RPMI7951 (cell line): ENCODE data around the gene PIR. TPM values are rescaled to one million over a fixed set of nuclear protein-coding genes. Genes with fewer than 3 reads are reported as not detected.

Source experiments
- DNase-seq: peaks from one replicate; pipeline ENCODE4 v3.0.0-alpha.2; 2012; ENCODE audit warnings: low read depth
- total RNA-seq: library from RNA; depleted of rRNA; stranded (reverse); fragments of >200 nt; shearing (Covaris generic); gene quantifications from 2 replicates; pipeline ENCODE4 v1.2.3, GENCODE V29; 2014; rRNA removed

Gene PIR
- total RNA-seq, 1 experiment from 2014 or later, result 25.1 TPM

- DNase-seq, result peak; percentile 55
Observed at GRCh38 chrX:15349046-15349445, 144.1 kb downstream of the PIR start.

- no peak for DNase-seq
Observed at GRCh38 chrX:15345976-15346375, 147.2 kb downstream of the PIR start.

GRCh38 chrX:15344106-15344505, 149.0 kb downstream of the PIR start:
- DNase-seq, result no peak

- no peak for DNase-seq
Observed at GRCh38 chrX:15343075-15343476, 150.1 kb downstream of the PIR start.

- no peak for DNase-seq
Observed at GRCh38 chrX:15340867-15341266, 152.3 kb downstream of the PIR start.

- peak; percentile 70 for DNase-seq
Observed at GRCh38 chrX:15336023-15336413, 157.1 kb downstream of the PIR start.

GRCh38 chrX:15335135-15336022, 157.8 kb downstream of the PIR start, which contains the start of gene PIGA:
Gene PIGA, minus strand, starts transcription at chrX:15335523. Its CDS starts 3,593 bp downstream, at chrX:15331930.
- DNase-seq, result peak; percentile 97

Other genes starting within 250 kb of the PIR start
- 12.3 and 17.5 TPM in 2 replicates for gene ASB9, start 223.2 kb downstream of the PIR start, total RNA-seq
- not detected in 2 replicates for gene ASB11, start 177.7 kb downstream of the PIR start, total RNA-seq
- gene PIGA, start 157.8 kb downstream of the PIR start, total RNA-seq, result 20.7 and 23.1 TPM in 2 replicates
- gene VEGFD, start 108.9 kb downstream of the PIR start, total RNA-seq, result 0.12 and 0.39 TPM in 2 replicates
- gene BMX, start 7.5 kb upstream of the PIR start, total RNA-seq, result not detected in 2 replicates
- not detected in 2 replicates for gene ACE2, start 107.6 kb upstream of the PIR start, total RNA-seq
- 0.12 and 0.20 TPM in 2 replicates for gene CLTRN, start 171.5 kb upstream of the PIR start, total RNA-seq
- gene CA5B, start 244.9 kb upstream of the PIR start, total RNA-seq, result 29.6 and 35.7 TPM in 2 replicates